NK-92 (cell line): ENCODE results near the gene ZKSCAN1.
"Not testable (repeated sequence)": the region's sequence is repeated elsewhere in the genome, so short reads cannot be mapped to it uniquely, and the experiment has no call there.

Experiments
- DNase-seq: peaks from one replicate; lab custom pipeline; 2025; ENCODE audit not compliant: unreplicated experiment; lab: John Stamatoyannopoulos, UW

Gene ZKSCAN1

DNA sequence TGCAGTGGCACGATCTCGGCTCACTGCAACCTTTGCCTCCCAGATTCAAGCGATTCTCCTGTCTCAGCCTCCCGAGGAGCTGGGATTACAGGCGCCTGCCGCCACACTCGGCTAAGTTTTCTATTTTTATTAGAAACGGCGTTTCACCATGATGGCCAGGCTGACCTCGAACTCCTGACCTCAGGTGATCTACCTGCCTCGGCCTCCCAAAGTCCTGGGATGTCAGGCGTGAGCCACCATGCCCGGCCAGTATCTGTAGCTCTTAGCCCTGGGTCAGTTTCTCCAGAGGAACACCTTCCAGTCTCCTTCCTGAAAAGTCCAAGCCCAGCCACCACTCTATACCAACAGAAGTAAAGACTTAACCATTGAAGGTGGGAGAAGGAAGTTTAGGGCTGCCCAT lies 15.2 kb upstream of the ZKSCAN1 start:
- DNase-seq: no peak

DNA sequence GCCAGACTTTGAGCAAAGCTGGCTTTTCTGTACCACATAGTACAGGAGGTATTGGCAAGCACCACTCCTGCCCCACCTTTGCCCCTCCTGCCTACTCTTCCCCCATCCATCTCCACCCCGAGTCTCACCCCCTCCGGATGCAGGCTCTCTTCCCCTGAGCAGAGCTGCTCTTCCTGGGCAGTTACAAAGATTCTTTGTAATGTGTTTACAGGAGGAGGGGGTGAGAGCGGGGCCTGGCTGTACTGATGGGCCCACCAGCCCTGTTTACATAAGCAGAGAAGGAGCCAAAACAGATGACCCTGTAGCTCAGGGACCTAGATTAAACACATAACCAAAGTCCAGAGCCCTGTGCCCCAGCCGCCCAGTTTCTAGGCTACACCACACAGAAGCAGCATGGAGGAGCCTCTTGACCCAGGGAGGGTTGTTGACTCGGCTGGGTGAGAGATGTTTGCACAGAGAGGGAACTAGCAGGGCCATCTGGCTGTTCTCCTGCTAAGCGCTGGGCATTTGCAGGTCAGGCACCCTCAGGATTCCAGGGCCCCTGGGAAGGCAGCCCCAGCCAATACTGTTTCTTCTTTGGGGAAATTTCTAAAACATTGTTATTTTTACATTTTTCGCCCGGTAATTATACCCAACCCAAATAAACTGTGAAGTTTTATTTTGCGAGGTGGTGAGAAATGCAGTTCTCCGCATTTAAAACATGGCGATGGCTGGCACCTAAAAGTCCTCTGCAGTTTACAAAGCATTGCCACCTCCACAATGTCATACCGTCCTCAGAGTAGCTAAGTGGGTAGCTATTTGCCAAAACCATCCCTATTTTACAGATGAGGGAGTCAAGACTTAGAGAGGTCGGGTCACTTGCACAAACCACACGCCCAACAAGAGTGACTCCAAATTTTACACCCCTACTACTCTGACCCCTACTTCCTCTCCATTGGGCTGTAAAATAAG lies 11.4 kb upstream of the ZKSCAN1 start:
- no peak for DNase-seq

DNA sequence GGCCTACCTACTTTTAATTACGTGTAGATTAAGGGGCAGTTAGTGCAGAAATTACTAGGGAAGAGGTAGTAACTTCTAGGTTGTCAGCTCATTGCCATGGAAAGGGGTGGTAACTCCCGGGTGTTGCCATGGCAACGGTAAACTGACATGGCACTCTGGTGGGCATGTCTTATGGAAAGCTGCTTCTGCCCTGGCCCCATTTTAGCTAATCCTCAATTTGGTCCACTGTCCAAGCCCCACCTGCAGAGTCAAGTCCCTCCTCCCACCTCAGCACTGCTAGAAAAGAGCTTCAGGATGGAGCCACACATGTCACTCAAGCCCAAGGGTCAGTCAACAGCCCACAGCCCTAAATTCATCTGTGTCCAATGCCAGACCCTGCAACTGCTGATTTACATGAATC lies 7.5 kb upstream of the ZKSCAN1 start:
- no peak for DNase-seq

DNA sequence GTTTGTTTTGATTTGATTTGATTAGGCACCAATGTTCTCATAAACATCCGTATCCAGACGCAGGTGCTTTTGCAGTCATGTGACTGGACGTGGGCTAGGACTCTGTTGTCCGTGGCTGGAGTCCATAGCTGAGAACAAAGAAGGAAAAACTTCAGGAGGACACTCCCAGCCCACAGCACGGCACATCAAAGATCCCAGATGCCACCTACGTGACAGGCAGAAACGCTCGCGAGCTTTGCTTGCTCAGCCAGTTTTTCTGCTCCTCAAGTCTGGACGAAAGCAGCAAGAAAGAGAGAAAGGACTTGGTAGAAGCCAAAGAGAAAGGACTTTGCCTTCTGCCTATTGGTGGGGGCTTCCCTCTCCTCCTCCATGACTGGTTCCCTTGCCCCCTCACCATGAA lies 6.9 kb upstream of the ZKSCAN1 start:
- DNase-seq: no peak

DNA sequence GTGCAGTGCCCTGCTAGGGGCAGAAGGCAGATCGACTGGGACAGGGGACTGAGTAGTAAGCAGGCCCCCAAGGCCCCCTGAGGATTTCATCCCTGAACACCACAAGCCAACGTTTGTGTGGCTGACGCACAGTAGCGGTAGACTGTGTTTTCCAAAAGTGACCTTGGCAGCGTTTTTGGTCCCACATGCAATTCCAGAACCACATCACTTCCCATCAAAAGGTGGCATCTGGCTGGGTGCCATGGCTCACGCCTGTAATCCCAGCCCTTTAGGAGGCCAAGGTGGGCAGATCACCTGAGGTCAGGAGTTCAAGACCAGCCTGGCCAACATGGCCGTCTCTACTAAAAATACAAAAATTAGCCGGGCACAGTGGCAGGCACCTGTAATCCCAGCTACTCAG lies 5.4 kb upstream of the ZKSCAN1 start:
- not testable (repeated sequence) for DNase-seq

DNA sequence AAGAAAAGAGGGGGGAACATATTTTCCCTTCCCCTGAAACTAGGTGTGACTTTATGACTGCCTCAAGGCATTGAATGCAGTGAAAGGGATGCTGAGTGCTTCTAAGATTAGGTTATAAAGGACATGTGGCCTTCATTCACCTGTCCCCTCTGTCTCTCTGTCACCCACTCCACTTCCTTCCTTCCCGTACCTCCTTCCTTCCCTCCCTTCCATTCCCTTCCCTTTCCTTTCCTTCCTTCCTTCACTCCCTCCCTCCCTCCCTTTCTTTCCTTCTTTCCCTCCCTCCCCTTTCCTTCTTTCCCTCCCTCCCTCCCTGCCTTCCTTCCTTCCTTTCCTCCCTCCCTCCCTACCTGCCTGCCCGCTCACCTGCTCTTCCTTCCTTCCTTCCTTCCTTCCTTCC lies 4.5 kb upstream of the ZKSCAN1 start:
- DNase-seq: no peak

DNA sequence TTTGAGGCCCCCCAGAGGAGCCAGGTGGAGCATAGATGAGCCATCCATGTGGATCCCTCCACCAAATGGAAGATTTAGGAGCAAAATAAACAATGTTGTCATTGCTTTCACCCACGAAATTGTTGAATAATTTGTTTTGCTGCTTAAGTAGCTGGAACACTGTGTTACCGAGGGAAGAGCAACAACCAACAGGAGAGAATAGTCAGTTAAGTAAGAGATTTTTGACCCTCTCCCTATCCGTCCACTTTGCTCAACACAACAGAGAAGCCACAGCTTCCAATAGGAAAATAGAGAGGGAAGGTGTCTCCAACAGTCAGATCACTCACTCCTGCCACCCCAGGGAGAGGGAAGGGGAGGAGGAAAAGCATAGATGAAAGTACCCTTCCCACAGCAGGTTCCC lies 3.9 kb upstream of the ZKSCAN1 start:
- no peak for DNase-seq

DNA sequence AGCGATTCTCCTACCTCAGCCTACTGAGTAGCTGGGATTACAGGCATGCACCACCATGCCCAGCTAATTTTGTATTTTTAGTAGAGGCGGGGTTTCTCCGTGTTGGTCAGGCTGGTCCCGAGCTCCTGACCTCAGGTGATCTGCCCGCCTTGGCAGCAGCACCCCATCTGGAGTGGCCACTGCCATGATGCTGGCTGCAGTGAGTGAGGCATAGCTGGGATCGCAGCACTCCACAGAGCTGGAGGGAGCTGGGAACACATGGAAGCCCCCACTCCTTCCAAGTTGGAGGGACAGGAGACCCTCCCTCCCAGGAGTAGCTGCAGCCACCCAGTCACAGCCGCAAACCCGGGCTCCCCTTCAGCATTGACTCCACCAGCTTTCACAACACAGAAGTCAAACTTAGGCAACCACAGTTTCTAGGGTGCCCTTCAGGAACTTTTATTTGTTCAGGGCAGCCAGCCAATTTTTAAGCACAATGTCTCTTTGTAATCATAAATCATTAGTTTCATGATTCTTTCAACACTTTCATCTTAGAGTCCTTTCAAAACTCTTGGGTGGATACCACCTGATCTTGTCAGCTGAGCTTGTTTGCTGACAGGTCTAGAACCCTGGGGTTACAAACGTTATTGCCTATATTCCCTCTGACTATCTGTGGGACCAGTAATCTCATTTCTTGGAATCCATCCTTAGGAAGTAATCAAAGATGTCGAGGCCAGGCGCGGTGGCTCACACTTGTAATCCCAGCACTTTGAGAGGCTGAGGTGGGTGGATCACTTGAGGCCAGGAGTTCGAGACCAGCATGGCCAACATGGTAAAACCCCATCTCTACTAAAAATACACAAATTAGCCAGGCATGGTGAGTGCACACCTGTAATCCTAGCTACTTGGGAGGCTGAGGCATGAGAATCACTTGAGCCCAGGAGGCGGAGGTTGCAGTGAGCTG lies 2.7 kb upstream of the ZKSCAN1 start:
- DNase-seq: not testable (repeated sequence)

DNA sequence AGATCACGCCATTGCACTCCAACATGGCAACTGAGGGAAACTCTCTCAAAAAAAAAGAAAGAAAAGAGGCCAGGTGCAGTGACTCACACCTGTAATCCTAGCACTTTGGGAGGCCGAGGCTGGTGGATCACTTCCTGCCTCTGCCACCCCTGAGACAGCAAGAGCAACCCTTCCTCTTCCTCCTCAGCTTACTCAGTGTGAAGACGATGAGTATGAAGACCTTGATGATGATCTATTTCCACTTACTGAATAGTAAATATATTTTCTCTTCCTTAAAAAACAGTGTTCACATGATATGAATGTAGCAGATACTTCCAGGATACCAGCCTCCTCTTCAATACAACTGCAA lies 2.1 kb upstream of the ZKSCAN1 start:
- no peak for DNase-seq

DNA sequence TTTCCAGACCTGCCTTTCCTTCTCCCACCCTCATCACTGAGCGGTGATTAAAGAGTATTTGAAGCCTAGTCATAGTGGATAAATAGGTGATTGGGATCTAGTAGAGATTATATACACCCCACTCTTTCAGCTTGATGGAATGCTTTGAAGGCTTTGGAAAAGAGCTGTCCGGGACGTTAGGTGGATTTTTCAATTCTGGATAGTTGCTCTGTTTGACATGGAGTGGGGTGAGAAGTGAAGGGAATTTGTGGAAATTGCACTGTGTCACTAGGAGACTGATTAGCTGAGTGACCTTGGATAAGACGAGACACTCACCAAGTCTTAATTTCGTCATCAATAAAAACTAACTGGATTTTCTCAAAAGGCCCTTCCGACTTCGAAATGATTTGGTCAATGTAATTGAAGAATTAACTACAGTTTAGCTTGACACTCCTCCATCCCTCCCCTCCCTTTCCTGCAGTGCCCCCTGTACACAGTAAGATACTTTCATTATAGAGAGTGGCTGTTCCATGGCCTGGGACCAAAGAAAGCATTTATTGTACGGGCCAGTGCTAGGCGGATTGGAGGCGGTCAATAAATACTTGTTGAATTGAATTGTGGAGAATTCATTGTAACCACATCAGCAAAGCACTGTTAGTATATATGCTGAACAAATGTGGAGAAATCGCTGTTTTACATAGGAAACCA lies 962 bp downstream of the ZKSCAN1 start:
- DNase-seq: no peak

DNA sequence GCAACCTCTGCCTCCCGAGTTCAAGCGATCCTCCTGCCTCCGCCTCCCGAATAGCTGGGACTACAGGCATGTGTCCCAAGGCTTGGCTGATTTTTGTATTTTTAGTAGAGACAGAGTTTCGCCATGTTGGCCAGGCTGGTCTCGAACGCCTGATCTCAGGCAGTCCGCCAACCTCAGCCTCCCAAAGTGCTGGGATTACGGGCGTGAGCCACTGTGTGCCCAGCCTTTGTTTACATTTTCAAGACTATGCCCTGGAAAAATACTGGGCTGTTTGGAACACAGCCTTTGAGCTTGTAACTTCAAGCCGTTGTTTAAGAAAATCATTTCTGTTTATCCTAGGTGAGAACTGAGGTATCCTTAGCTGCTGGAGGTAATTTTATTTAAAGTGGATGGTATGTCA lies 1.9 kb downstream of the ZKSCAN1 start:
- no peak for DNase-seq

DNA sequence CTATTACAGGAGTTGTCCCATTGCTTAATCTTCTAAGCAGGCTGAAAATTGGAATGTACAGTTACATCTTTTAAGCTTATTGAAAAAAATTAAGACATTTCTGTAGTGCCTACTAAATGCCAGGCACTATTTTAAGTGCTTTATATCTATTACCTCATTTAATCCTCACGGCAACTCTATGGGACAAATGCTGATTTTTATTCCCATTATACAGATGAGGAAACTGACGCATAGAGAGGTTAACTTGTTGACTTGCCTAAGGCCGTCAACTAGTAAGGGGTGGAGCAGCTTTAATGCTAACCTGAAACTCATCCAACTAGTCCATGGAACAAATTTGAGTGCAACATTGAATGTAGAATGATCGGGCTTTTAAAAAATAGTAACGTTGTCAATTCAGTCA lies 2.5 kb downstream of the ZKSCAN1 start:
- DNase-seq: no peak

DNA sequence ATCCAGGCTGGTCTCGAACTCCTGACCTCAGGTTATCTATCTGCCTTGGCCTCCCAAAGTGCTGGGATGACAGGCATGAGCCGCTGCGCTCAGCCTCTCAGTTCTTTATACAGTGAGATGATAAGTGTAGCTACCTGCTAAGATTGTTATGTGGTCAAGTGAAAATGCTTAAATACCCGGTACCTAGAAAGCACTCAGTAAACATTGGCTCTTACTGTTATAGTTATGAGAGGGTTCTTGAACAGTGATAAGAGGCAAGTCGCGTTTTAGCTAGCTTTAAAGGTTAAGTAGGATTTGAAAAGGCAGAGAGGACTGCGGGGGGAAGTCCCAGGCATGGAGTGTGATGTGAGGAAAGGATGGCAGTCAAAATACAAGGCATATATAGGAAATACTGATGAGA lies 4.5 kb downstream of the ZKSCAN1 start:
- DNase-seq: no peak

DNA sequence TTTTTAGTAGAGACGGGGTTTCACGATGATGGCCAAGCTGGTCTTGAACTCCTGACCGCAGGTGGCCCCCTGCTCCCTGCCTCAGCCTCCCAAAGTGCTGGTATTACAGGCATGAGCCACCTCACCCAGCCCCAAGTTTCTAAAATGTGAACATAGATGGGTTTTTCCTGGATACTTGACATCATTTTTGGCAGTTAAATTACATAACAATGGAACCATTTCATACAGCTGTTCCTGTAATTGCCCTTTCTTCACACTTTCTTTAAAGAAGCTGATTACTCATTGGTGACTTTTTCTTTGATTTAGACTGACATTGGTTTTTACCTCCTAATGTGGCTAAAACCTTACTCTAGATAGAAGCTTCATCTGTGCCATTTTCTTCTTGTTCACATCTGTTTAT lies 5.9 kb downstream of the ZKSCAN1 start:
- no peak for DNase-seq

DNA sequence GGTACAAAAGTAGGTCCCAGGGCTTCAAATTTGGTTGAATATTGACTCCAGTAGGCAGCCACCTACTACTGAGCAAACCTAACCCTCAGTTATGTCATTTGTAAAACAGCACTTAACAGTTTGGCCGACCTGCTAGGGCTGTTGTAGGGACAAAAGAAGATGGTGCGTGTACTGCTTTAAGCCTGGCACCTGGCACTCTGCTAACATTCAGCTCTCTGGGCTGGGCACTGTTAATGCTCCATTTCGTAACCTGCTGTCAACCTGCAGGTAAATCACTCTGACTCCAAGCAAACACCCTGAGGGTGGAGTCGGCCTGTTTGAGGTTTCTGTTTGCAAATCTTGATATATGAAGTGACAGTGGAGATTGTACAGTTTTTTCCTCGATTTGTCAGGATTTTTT lies 7.2 kb downstream of the ZKSCAN1 start:
- no peak for DNase-seq

DNA sequence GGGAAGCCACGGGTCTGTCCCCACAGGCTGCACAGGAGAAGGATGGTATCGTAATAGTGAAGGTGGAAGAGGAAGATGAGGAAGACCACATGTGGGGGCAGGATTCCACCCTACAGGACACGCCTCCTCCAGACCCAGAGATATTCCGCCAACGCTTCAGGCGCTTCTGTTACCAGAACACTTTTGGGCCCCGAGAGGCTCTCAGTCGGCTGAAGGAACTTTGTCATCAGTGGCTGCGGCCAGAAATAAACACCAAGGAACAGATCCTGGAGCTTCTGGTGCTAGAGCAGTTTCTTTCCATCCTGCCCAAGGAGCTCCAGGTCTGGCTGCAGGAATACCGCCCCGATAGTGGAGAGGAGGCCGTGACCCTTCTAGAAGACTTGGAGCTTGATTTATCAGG lies 8.1 kb downstream of the ZKSCAN1 start:
- DNase-seq: no peak

DNA sequence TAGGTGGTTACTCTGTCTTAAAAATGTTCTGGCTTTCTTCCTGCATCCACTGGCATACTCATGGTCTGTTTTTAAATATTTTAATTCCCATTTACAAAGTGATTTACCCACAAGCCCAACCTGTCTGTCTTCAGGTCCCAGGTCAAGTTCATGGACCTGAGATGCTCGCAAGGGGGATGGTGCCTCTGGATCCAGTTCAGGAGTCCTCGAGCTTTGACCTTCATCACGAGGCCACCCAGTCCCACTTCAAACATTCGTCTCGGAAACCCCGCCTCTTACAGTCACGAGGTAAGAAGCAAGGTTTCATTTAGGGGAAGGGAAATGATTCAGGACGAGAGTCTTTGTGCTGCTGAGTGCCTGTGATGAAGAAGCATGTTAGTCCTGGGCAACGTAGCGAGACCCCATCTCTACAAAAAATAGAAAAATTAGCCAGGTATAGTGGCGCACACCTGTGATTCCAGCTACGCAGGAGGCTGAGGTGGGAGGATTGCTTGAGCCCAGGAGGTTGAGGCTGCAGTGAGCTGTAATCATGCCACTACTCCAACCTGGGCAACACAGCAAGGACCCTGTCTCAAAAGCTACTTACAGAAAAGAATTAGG lies 8.7 kb downstream of the ZKSCAN1 start:
- no peak for DNase-seq

DNA sequence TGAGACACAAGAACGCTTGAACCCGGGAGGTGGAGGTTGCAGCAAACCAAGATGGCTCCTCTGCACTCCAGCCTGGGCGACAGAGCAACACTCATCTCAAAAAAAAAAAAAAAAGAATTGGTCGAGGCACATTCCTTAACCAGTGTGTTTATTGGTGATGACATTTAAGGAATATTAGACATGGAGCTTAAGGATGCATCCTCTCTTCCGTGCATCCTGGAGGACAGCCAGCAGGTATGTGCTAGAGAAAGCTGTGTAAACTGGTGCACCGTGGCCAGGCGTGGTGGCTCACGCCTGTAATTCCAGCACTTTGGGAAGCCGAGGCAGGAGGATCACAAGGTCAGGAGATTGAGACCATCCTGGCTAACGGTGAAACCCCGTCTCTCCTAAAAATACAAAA lies 11.8 kb downstream of the ZKSCAN1 start:
- DNase-seq: no peak

DNA sequence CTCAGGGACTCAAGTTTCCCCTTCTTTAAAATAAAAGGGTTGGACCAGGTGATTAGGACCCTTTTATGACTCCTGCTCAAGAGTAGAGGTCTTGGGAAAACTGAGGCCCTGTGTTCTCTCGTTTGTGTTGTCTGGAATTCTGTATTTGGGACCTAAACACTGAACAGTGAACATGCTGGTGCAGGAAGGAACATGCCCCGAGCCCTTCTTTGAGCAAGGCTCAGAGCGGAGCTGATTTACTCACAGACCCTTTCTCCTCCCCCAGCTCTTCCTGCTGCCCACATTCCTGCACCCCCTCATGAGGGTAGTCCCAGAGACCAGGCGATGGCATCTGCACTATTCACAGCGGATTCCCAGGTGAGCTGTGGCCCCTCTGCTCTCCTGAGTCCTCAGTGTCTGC lies 14.2 kb downstream of the ZKSCAN1 start:
- DNase-seq: no peak

DNA sequence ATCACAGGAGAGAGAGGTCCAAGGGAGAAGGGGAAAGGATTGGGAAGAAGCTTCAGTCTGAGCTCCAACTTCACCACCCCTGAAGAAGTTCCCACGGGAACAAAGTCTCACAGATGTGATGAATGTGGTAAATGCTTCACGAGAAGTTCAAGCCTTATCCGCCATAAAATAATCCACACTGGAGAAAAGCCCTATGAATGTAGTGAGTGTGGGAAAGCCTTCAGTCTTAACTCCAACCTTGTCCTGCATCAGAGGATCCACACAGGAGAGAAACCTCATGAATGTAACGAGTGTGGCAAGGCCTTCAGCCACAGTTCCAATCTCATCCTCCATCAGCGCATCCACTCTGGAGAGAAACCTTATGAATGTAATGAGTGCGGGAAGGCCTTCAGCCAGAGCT lies 18.1 kb downstream of the ZKSCAN1 start:
- DNase-seq: no peak

DNA sequence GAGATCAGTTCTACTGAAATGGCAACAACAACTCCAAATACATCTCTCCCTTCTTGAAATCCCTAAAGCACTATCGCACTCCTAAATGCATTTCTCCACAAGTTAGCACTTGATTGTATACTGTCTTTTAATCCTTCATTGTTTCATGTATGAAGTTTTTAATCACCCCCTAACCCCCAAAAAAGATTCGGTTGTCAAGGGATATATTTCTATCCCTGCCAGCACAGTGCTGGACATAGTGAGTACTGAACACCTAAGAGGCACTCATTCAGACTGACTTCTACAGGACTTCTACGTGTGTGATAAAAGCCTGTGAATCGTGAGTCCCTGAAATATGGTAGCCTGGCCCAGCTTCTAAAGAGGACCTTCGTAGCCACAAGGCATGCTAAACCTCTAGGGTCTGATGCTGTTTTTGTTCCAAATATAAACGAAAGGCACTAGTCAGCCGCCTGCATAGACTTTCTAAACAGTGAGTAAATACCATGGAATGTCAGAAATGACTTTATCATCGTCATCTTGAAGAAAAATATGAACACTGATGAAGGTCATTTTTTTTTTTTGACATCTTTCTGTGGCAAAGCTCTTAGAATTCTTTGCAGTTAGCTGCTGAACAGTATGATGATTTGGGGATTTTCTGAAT lies 19.6 kb downstream of the ZKSCAN1 start:
- no peak for DNase-seq
